RWPE1 (cell line): Measurements from ENCODE around the gene LRRC8A.
A peak's percentile ranks its signal among the peaks of the same experiment; 100 is the strongest.
"Not testable (repeated sequence)": the region's sequence is repeated elsewhere in the genome, so short reads cannot be mapped to it uniquely, and the experiment has no call there.

ENCODE experiments used
- CTCF ChIA-PET: fragments of 350-600 bp; sonication (Branson Sonifier 250); formaldehyde crosslinking; extraction: SDS; loops from one replicate; lab custom pipeline; 2021; lab: Yijun Ruan, JAX
- POLR2A ChIA-PET: fragments of 400-600 bp; formaldehyde crosslinking; extraction: SDS; loops from one replicate; lab custom pipeline; 2020; ENCODE audit warnings: antibody characterized with exemption; ENCODE audit not compliant: low non-redundant PET; lab: Yijun Ruan, JAX
- DNase-seq: peaks from one replicate; pipeline ENCODE4 v3.0.0; 2012; ENCODE audit warnings: low spot score
- H3K27ac ChIP-seq: fragments of 450-650 bp; 2 replicates; pipeline ENCODE4 v1.5.1; 2017
- TF ChIP-seq, protein P1 (sequence below): fragments of 450-650 bp; conservative IDR thresholded peaks from 2 replicates; pipeline ENCODE4 v1.5.1; 2017; ENCODE audit warnings: low read depth, mild to moderate bottlenecking

The LRRC8A gene

DNA sequence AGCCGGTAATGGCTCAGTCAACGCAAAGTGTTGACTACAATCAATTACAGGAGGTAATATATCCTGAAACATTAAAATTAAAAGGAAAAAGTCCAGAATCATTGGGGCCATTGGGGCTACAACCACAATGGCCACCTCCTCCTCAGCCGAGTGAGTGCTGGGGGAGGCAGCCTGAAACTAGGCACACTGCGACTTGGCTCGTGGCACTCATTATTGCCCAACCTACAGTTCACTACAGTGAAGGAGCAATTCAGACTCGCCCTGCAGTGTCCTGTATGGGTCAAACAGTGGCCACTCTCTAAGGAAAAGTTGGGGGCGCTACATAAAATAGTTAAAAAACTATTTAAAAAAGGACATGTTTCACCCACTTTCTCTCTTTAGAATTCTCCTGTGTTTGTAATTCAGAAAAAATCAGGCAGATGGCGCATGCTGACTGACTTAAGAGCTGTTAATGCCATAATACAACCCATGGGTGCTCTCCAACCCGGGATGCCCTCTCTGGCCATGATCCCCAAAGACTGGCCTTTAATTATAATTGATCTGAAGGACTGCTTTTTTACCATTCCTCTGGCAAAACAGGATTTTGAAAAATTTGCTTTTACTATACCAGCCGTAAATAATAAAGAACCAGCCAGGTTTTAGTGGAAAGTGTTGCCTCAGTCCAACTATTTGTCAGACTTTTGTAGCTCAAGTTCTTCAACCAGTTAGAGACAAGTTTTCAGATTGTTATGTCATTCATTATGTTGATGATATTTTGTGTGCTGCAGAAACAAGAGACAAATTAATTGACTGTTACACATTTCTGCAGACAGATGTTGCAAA is 29.9 kb upstream of the LRRC8A start:
- TF ChIP-seq, protein P1, sequence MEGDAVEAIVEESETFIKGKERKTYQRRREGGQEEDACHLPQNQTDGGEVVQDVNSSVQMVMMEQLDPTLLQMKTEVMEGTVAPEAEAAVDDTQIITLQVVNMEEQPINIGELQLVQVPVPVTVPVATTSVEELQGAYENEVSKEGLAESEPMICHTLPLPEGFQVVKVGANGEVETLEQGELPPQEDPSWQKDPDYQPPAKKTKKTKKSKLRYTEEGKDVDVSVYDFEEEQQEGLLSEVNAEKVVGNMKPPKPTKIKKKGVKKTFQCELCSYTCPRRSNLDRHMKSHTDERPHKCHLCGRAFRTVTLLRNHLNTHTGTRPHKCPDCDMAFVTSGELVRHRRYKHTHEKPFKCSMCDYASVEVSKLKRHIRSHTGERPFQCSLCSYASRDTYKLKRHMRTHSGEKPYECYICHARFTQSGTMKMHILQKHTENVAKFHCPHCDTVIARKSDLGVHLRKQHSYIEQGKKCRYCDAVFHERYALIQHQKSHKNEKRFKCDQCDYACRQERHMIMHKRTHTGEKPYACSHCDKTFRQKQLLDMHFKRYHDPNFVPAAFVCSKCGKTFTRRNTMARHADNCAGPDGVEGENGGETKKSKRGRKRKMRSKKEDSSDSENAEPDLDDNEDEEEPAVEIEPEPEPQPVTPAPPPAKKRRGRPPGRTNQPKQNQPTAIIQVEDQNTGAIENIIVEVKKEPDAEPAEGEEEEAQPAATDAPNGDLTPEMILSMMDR, result peak; percentile 88
- CTCF ChIA-PET, result interaction anchor here (0.6 to 1.5 kb wide), 8 partner anchors 10 to 124 kb away, joined by 3 to 12 read pairs (median 4); no protein-coding TSS in a partner anchor
- POLR2A ChIA-PET, DNase-seq, H3K27ac ChIP-seq: not testable (repeated sequence)

DNA sequence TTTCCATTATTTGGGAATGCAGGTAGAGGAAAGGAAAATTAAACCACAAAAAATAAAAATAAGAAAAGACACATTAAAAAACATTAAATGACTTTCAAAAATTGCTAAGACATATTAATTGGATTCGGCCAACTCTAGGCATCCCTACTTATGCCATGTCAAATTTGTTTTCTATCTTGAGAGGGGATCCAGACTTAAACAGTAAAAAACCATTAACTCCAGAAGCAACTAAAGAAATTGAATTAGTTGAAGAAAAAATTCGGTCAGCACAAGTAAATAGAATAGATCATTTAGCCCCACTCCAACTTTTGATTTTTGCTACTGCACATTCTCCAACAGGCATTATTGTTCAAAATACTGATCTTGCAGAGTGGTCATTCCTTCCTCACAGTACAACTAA is 29.3 kb upstream of the LRRC8A start:
- DNase-seq, POLR2A ChIA-PET, H3K27ac ChIP-seq: not testable (repeated sequence)
- CTCF ChIA-PET, result interaction anchor here (0.6 to 1.5 kb wide), 7 partner anchors 9 to 124 kb away, joined by 3 to 12 read pairs (median 4); no protein-coding TSS in a partner anchor

DNA sequence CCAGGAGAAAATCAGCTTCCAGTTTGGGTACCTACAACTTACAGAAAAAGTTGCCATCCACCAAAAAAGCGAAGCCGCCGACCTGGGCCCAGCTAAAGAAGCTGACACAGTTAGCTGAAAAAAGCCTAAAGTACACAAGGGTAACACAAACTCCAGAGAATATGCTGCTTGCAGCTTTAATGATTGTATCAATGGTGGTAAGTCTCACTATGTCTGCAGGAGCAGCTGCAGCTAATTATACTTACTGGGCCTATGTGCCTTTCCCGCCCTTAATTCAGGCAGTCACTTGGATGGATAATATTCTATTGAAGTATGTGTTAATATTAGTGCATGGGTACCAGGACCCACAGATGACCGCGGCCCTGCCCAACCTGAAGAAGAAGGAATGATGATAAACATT is 27.5 kb upstream of the LRRC8A start:
- H3K27ac ChIP-seq, POLR2A ChIA-PET, CTCF ChIA-PET, DNase-seq: not testable (repeated sequence)

DNA sequence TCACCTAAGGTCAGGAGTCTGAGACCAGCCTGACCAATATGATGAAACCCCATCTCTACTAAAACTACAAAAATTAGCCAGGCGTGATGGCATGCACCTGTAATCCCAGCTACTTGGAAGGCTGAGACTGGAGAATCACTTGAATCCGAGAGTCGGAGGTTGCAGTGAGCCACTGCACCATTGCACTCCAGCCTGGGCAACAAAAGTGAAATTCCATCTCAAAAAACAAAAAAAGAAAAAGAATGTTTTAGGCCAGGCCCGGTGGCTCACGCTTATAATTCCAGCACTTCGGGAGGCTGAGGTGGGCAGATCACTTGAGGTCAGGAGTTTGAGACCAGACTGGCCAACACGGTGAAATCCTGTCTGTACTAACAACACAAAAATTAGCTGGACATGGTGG is 23.5 kb upstream of the LRRC8A start:
- H3K27ac ChIP-seq, POLR2A ChIA-PET, DNase-seq: not testable (repeated sequence)
- CTCF ChIA-PET, result interaction anchor here (1.2 kb wide), 1 partner anchor 70 kb away, joined by 5 read pairs; no protein-coding TSS in a partner anchor

DNA sequence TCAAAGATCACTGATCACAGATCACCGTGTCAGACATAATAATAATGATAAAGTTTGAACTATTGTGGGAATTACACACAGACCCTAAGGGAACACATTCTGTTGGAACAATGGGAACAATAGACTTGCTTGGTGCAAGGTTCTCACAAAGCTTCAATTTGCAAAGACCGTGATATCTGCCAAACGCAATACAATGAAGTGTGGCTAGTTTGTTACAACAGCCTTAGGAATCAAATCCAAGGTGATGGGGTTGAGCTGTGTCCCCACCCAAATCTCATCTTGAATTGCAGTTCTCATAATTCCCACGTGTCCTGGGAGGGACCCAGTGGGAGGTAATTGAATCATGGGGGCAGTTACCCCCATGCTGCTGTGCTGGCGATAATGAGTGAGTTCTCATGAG is 21.0 kb upstream of the LRRC8A start:
- CTCF ChIA-PET, result interaction anchor here (1.2 to 2.8 kb wide), 4 partner anchors 9 to 68 kb away, joined by 3 to 26 read pairs (median 8); partner anchors contain the start of gene ENDOG
- TF ChIP-seq, protein P1, result no peak
- POLR2A ChIA-PET, result no interaction called here
- H3K27ac ChIP-seq, result no peak overlapping the region
- no peak for DNase-seq

DNA sequence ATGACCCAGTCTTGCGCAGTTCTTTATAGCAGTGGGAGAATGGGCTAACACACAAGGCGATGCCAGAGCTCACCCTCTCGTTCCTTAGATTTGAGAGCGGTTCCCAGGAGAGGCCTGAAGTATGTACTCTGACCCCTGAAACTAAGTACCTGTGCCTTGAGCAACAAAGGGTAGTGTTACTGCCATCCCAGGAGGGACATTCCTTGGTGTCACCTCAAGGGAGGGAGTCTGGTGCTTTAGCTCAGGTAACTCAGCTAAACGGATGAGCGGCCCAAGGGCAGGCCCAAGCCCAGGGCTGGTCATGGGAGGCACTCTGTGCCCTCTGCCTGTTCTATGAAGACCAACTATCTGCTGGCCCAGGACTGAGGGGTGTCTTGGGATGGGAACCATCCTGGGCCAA is 20.4 kb upstream of the LRRC8A start:
- DNase-seq, result no peak
- ChIA-PET POLR2A (interaction anchor here (0.6 kb wide), 1 partner anchor 16 kb away, joined by 3 read pairs; no protein-coding TSS in a partner anchor), CTCF (interaction anchor here (0.6 to 2.8 kb wide), 7 partner anchors 8 to 67 kb away, joined by 3 to 26 read pairs (median 6); partner anchors contain the start of gene ENDOG)
- no peak overlapping the region; the same call in 1 of the 2 replicates for H3K27ac ChIP-seq
- TF ChIP-seq, protein P1, result no peak

DNA sequence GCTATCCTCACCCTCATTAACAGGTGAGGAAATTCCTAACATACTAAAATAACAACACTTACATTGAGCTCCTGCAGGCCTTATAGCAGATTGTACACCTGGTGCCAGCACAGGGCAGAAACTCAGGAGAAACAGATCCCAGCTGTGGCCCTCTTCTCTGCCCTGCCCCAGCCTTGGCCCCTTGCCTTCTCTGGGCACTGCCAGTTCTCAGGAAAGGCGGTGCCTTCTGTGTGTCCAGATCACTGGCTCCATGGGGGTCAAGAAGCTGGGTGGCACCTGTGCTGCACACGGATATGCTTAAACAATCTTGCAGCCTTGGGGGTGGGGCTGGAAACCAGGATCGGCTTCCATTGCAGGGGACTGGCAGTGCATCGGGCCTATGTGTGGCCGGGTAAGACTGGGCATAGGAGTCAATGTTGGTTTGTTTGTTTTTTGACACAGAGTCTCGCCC is 19.5 kb upstream of the LRRC8A start:
- no peak for DNase-seq
- POLR2A ChIA-PET, result no interaction called here
- H3K27ac ChIP-seq, result peak overlapping the region; percentile 59
- CTCF ChIA-PET, result interaction anchor here (0.6 to 2.8 kb wide), 7 partner anchors 10 to 745 kb away, joined by 3 to 26 read pairs (median 6); no protein-coding TSS in a partner anchor
- TF ChIP-seq, protein P1, result no peak
